ENCODE measurements around the gene RASGEF1C. TPM values are rescaled to one million over a fixed set of nuclear protein-coding genes. Genes with fewer than 3 reads are reported as not detected.

The RASGEF1C gene
- total and polyA plus RNA-seq, 2 experiments from 2014 or later: 0.40 to 0.42 TPM

DNA sequence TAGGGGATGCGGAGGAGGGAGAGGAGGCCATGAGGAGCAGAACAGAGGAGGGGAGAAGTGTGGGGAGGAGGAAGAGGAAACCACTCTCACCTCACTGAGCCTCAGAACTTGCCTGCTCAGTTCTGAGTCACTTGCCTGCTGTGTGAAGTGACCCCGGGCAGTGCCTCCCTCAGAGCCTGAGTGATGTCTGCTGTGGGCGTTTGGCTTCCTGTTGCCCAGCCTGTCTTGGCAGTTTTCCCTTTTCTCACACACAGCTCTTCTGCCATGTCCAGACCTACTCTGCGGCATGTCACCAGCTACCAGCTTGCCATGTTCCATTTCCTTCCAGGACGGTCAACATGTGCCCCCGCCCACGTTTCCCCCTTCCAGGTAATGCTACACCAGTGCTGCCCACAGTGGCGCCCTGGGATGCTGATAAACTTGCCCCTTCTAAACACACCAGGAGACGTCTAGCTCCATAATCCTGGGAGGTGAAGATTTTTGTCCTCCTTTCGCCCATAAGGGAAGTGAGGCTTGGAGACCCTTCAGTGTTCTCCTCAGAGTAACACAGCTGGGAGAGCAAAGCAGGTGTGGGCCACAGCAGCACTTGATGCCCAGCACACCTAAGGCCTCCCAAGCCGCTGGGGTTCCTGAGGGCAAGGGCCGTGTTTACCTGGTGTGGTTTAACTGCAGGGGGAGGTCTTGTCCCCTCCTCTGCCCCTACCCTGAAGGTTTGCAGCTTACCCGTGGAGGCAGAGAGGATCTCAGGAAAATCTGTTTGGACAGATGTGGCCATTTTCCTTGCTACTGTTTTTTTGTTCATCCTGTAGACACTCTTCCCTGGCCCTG lies 73.7 kb downstream of the RASGEF1C start:
- ATAC-seq (no peak), DNase-seq (ENCODE audit: low spot score) (no peak)
- Mint-ChIP-seq H3K4me1 (peaks cover 3% of the 10 kb centered on the region; the same call in 1 of the 3 replicates), H3K4me3 (no peak overlapping the region), H3K27me3 (ENCODE audit: insufficient read depth, low read depth, poor library complexity) (peaks cover 15% of the 10 kb centered on the region), H3K9me3 (no peaks in the 10 kb centered on the region), H3K36me3 (ENCODE audit: low read depth) (no peaks in the 10 kb centered on the region; the same call in 2 of the 3 replicates), H3K27ac (no peak overlapping the region)
- no peak overlapping the region for H3K4me2 ChIP-seq
- no peak for TF ChIP-seq EZH2 (IDR thresholded peaks at IDR 0.05; ENCODE audit: low read depth, unreplicated experiment)
- TF ChIP-seq ZNF331 (CRISPR knock-in tag; IDR thresholded peaks at IDR 0.05; ENCODE audit: low read depth): no peak
- TF ChIP-seq, protein P1, sequence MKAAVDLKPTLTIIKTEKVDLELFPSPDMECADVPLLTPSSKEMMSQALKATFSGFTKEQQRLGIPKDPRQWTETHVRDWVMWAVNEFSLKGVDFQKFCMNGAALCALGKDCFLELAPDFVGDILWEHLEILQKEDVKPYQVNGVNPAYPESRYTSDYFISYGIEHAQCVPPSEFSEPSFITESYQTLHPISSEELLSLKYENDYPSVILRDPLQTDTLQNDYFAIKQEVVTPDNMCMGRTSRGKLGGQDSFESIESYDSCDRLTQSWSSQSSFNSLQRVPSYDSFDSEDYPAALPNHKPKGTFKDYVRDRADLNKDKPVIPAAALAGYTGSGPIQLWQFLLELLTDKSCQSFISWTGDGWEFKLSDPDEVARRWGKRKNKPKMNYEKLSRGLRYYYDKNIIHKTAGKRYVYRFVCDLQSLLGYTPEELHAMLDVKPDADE (IDR thresholded peaks at IDR 0.05): no peak
- TF ChIP-seq, protein P2, sequence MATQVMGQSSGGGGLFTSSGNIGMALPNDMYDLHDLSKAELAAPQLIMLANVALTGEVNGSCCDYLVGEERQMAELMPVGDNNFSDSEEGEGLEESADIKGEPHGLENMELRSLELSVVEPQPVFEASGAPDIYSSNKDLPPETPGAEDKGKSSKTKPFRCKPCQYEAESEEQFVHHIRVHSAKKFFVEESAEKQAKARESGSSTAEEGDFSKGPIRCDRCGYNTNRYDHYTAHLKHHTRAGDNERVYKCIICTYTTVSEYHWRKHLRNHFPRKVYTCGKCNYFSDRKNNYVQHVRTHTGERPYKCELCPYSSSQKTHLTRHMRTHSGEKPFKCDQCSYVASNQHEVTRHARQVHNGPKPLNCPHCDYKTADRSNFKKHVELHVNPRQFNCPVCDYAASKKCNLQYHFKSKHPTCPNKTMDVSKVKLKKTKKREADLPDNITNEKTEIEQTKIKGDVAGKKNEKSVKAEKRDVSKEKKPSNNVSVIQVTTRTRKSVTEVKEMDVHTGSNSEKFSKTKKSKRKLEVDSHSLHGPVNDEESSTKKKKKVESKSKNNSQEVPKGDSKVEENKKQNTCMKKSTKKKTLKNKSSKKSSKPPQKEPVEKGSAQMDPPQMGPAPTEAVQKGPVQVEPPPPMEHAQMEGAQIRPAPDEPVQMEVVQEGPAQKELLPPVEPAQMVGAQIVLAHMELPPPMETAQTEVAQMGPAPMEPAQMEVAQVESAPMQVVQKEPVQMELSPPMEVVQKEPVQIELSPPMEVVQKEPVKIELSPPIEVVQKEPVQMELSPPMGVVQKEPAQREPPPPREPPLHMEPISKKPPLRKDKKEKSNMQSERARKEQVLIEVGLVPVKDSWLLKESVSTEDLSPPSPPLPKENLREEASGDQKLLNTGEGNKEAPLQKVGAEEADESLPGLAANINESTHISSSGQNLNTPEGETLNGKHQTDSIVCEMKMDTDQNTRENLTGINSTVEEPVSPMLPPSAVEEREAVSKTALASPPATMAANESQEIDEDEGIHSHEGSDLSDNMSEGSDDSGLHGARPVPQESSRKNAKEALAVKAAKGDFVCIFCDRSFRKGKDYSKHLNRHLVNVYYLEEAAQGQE (IDR thresholded peaks at IDR 0.05; ENCODE audit: unreplicated experiment): no peak
- no peak for TF ChIP-seq EZH2phosphoT487 (IDR thresholded peaks at IDR 0.05; ENCODE audit: unreplicated experiment)
- TF ChIP-seq, protein P3, sequence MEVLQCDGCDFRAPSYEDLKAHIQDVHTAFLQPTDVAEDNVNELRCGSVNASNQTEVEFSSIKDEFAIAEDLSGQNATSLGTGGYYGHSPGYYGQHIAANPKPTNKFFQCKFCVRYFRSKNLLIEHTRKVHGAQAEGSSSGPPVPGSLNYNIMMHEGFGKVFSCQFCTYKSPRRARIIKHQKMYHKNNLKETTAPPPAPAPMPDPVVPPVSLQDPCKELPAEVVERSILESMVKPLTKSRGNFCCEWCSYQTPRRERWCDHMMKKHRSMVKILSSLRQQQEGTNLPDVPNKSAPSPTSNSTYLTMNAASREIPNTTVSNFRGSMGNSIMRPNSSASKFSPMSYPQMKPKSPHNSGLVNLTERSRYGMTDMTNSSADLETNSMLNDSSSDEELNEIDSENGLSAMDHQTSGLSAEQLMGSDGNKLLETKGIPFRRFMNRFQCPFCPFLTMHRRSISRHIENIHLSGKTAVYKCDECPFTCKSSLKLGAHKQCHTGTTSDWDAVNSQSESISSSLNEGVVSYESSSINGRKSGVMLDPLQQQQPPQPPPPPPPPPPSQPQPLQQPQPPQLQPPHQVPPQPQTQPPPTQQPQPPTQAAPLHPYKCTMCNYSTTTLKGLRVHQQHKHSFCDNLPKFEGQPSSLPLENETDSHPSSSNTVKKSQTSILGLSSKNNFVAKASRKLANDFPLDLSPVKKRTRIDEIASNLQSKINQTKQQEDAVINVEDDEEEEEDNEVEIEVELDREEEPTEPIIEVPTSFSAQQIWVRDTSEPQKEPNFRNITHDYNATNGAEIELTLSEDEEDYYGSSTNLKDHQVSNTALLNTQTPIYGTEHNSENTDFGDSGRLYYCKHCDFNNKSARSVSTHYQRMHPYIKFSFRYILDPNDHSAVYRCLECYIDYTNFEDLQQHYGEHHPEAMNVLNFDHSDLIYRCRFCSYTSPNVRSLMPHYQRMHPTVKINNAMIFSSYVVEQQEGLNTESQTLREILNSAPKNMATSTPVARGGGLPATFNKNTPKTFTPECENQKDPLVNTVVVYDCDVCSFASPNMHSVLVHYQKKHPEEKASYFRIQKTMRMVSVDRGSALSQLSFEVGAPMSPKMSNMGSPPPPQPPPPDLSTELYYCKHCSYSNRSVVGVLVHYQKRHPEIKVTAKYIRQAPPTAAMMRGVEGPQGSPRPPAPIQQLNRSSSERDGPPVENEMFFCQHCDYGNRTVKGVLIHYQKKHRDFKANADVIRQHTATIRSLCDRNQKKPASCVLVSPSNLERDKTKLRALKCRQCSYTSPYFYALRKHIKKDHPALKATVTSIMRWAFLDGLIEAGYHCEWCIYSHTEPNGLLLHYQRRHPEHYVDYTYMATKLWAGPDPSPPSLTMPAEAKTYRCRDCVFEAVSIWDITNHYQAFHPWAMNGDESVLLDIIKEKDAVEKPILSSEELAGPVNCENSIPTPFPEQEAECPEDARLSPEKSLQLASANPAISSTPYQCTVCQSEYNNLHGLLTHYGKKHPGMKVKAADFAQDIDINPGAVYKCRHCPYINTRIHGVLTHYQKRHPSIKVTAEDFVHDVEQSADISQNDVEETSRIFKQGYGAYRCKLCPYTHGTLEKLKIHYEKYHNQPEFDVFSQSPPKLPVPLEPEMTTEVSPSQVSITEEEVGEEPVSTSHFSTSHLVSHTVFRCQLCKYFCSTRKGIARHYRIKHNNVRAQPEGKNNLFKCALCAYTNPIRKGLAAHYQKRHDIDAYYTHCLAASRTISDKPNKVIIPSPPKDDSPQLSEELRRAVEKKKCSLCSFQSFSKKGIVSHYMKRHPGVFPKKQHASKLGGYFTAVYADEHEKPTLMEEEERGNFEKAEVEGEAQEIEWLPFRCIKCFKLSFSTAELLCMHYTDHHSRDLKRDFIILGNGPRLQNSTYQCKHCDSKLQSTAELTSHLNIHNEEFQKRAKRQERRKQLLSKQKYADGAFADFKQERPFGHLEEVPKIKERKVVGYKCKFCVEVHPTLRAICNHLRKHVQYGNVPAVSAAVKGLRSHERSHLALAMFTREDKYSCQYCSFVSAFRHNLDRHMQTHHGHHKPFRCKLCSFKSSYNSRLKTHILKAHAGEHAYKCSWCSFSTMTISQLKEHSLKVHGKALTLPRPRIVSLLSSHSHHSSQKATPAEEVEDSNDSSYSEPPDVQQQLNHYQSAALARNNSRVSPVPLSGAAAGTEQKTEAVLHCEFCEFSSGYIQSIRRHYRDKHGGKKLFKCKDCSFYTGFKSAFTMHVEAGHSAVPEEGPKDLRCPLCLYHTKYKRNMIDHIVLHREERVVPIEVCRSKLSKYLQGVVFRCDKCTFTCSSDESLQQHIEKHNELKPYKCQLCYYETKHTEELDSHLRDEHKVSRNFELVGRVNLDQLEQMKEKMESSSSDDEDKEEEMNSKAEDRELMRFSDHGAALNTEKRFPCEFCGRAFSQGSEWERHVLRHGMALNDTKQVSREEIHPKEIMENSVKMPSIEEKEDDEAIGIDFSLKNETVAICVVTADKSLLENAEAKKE (CRISPR knock-in tag; IDR thresholded peaks at IDR 0.05): no peak
- TF ChIP-seq CREB1 (CRISPR knock-in tag; IDR thresholded peaks at IDR 0.05; ENCODE audit: low read depth): no peak
- no peak for TF ChIP-seq NANOG (IDR thresholded peaks at IDR 0.05; ENCODE audit: borderline replicate concordance)
- TF ChIP-seq, protein P4, sequence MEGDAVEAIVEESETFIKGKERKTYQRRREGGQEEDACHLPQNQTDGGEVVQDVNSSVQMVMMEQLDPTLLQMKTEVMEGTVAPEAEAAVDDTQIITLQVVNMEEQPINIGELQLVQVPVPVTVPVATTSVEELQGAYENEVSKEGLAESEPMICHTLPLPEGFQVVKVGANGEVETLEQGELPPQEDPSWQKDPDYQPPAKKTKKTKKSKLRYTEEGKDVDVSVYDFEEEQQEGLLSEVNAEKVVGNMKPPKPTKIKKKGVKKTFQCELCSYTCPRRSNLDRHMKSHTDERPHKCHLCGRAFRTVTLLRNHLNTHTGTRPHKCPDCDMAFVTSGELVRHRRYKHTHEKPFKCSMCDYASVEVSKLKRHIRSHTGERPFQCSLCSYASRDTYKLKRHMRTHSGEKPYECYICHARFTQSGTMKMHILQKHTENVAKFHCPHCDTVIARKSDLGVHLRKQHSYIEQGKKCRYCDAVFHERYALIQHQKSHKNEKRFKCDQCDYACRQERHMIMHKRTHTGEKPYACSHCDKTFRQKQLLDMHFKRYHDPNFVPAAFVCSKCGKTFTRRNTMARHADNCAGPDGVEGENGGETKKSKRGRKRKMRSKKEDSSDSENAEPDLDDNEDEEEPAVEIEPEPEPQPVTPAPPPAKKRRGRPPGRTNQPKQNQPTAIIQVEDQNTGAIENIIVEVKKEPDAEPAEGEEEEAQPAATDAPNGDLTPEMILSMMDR (conservative IDR thresholded peaks at IDR 0.05; ENCODE audit: low read depth in 2 of 2): no peak
- no peak for TF ChIP-seq ZNF114 (CRISPR knock-in tag; IDR thresholded peaks at IDR 0.05)
- no peak for TF ChIP-seq POLR2AphosphoS5 (IDR thresholded peaks at IDR 0.05; ENCODE audit: low read depth)
- TF ChIP-seq STAT1 (IDR thresholded peaks at IDR 0.05; ENCODE audit: unreplicated experiment): no peak
- no peak for TF ChIP-seq JUNB (IDR thresholded peaks at IDR 0.05; ENCODE audit: unreplicated experiment)
- H3K79me2 ChIP-seq (replicated peaks; ENCODE audit: insufficient read depth): no peaks in the 10 kb centered on the region
- H3K4me1 ChIP-seq (ENCODE audit: insufficient read depth): no peaks in the 10 kb centered on the region
- H3K4me3 ChIP-seq: no peak overlapping the region
- no peaks in the 10 kb centered on the region for H4K20me1 ChIP-seq (replicated peaks; ENCODE audit: insufficient read depth)
- H3K9me2 ChIP-seq (ENCODE audit: insufficient read depth): no peaks in the 10 kb centered on the region
- H2AFZ ChIP-seq: no peak overlapping the region
- H3K36me3 ChIP-seq (ENCODE audit: insufficient read depth): no peaks in the 10 kb centered on the region
- H3K27ac ChIP-seq (ENCODE audit: low read depth): no peak overlapping the region
- H3F3A ChIP-seq (replicated peaks; ENCODE audit: low read depth): no peaks in the 10 kb centered on the region
- no peaks in the 10 kb centered on the region for H3K27me3 ChIP-seq (ENCODE audit: insufficient read depth)

Measured in GM23338 (cell line).